ENCODE results near the gene ZNF468. TPM values are rescaled to one million over a fixed set of nuclear protein-coding genes. Genes with fewer than 3 reads are reported as not detected.
"Not testable (repeated sequence)": the region's sequence is repeated elsewhere in the genome, so short reads cannot be mapped to it uniquely, and the experiment has no call there.

ZNF468 gene
- total and polyA plus RNA-seq, 10 of the 15 experiments (the other 5 are each of a cell fraction or from before 2014, with no cell fraction given), result 3.9 to 18.8 (median 9.3) TPM

- TF ChIP-seq PML (IDR thresholded peaks at IDR 0.05; ENCODE audit: low read length), result 0 out of 2 replicates have a peak, but pooled peaks have one; percentile 9
- 0 out of 2 replicates have a peak, but pooled peaks have one; percentile 35 for TF ChIP-seq IKZF1 (conservative IDR thresholded peaks at IDR 0.05)
- 0 out of 2 replicates have a peak, but pooled peaks have one; percentile 31 for TF ChIP-seq NRF1 (conservative IDR thresholded peaks at IDR 0.05; ENCODE audit: low read depth, low read length)
- peak; percentile 30; the same call in 1 of the 2 replicates for TF ChIP-seq MXI1 (IDR thresholded peaks at IDR 0.05; ENCODE audit: low read depth, low read length)
- 0 out of 2 replicates have a peak, but pooled peaks have one; percentile 10 for TF ChIP-seq RUNX3 (IDR thresholded peaks at IDR 0.05; ENCODE audit: low read length)
- TF ChIP-seq POLR2A (IDR thresholded peaks at IDR 0.05; ENCODE audit: low read depth, low read length), result peak; percentile 36; the same call in 1 of the 2 replicates
- TF ChIP-seq IKZF2 (IDR thresholded peaks at IDR 0.05), result 0 out of 4 replicates have a peak, but pooled peaks of 1 of the 2 experiments have one; percentile 22
- 0 out of 2 replicates have a peak, but pooled peaks have one; percentile 33 for TF ChIP-seq TAF1 (IDR thresholded peaks at IDR 0.05; ENCODE audit: borderline replicate concordance, low read depth, low read length)
- TF ChIP-seq POLR2AphosphoS5 (IDR thresholded peaks at IDR 0.05; ENCODE audit: low read length), result peak; percentile 60; the same call in 1 of the 2 replicates
- 0 out of 2 replicates have a peak, but pooled peaks have one; percentile 35 for TF ChIP-seq NKRF (conservative IDR thresholded peaks at IDR 0.05)
- CTCF ChIA-PET; RAD21 ChIA-PET (ENCODE audit: unreplicated experiment); H3K9me3 ChIP-seq (replicated peaks; ENCODE audit: control insufficient read depth, insufficient read depth, low read length); POLR2A ChIA-PET; H3K27me3 ChIP-seq (replicated peaks in 1 of 2; ENCODE audit: control insufficient read depth in 2 of 2, insufficient read depth in 2 of 2, low read length in 1 of 2); H3K36me3 ChIP-seq (ENCODE audit: control insufficient read depth in 2 of 2, insufficient read depth in 2 of 2, low read length in 1 of 2); BruUV-seq (replicated peaks); H3K79me2 ChIP-seq (ENCODE audit: control insufficient read depth, insufficient read depth, low read length); H3K4me1 ChIP-seq (ENCODE audit: control insufficient read depth, insufficient read depth, low read length); H4K20me1 ChIP-seq (ENCODE audit: control insufficient read depth, insufficient read depth); intact Hi-C loops (cut with micrococcal nuclease; ENCODE audit: unreplicated experiment); in situ Hi-C loops (cut with MboI); SMC1A ChIA-PET (ENCODE audit: uncharacterized antibody, unreplicated experiment): not testable (repeated sequence)
- FAIRE-seq (peak; percentile 83), DNase-seq (ENCODE audit: low read depth, low spot score) (peak; percentile 15), ATAC-seq (peak; percentile 100)
- H3K4me2 ChIP-seq (ENCODE audit: control insufficient read depth, insufficient read depth), result peak within 1 kb of the TSS; percentile 55
- peak within 1 kb of the TSS; percentile 58 for H2AFZ ChIP-seq (ENCODE audit: control insufficient read depth, low read depth, low read length)
- H3K9ac ChIP-seq (ENCODE audit: control insufficient read depth, insufficient read depth, low read length), result peak within 1 kb of the TSS; percentile 80
- 15% methylated on average over 15 of the region's 44 CpGs for WGBS (ENCODE audit: insufficient coverage, insufficient replicate concordance, low lambda C conversion rate, missing lambda C conversion rate)
- H3K27ac ChIP-seq (ENCODE audit: control insufficient read depth, insufficient read depth), result peak within 1 kb of the TSS; percentile 63
- peak within 1 kb of the TSS; percentile 84 for H3K4me3 ChIP-seq
These were observed 36.0 kb downstream of the ZNF468 start, which contains the start of gene ZNF28 for GRCh38 chr19:52821204-52821960. Gene ZNF28 (minus strand): TSS chr19:52821633. CDS start chr19:52817958, 3,675 bp downstream.

- H4K20me1 ChIP-seq (ENCODE audit: control insufficient read depth, insufficient read depth); in situ Hi-C loops (cut with MboI); H2AFZ ChIP-seq (ENCODE audit: control insufficient read depth, low read depth, low read length); H3K36me3 ChIP-seq (ENCODE audit: control insufficient read depth in 2 of 2, insufficient read depth in 2 of 2, low read length in 1 of 2); SMC1A ChIA-PET (ENCODE audit: uncharacterized antibody, unreplicated experiment); CTCF ChIA-PET; FAIRE-seq; H3K79me2 ChIP-seq (ENCODE audit: control insufficient read depth, insufficient read depth, low read length); H3K9me3 ChIP-seq (replicated peaks; ENCODE audit: control insufficient read depth, insufficient read depth, low read length); H3K27me3 ChIP-seq (replicated peaks in 1 of 2; ENCODE audit: control insufficient read depth in 2 of 2, insufficient read depth in 2 of 2, low read length in 1 of 2); RAD21 ChIA-PET (ENCODE audit: unreplicated experiment); H3K4me1 ChIP-seq (ENCODE audit: control insufficient read depth, insufficient read depth, low read length); POLR2A ChIA-PET; intact Hi-C loops (cut with micrococcal nuclease; ENCODE audit: unreplicated experiment); DNase-seq (ENCODE audit: low read depth, low spot score): not testable (repeated sequence)
- peak; percentile 75 for ATAC-seq
- Histone ChIP-seq H3K4me2 (ENCODE audit: control insufficient read depth, insufficient read depth) (peak overlapping the region; percentile 55), H3K4me3 (peak overlapping the region; percentile 84), H3K9ac (ENCODE audit: control insufficient read depth, insufficient read depth, low read length) (peak overlapping the region; percentile 80), H3K27ac (ENCODE audit: control insufficient read depth, insufficient read depth) (peak overlapping the region; percentile 63)
- BruUV-seq (replicated peaks), result TSS peak; percentile 77
- 24% methylated on average over 10 of the region's 19 CpGs for WGBS (ENCODE audit: insufficient coverage, insufficient replicate concordance, low lambda C conversion rate, missing lambda C conversion rate)
These were observed 36.8 kb downstream of the ZNF468 start for GRCh38 chr19:52820472-52821203.
